Astrocyte (in vitro differentiated cells and primary cell): ENCODE measurements around the gene ACHE. TPM values are rescaled to one million over a fixed set of nuclear protein-coding genes. Genes with fewer than 3 reads are reported as not detected.
A peak's percentile ranks its signal among the peaks of the same experiment; 100 is the strongest.

Experiments
- DNase-seq: peaks from one replicate; pipeline ENCODE4 v3.0.0-alpha.2; 2010; ENCODE audit warnings: low read depth
- FAIRE-seq: peaks from 2 replicates; lab custom pipeline; 2011; peaks lifted over from hg19 to GRCh38; lab: Jason Lieb, UNC
- H2AFZ ChIP-seq: 2 replicates; pipeline ENCODE4 v1.6.0; 2012; ENCODE audit warnings: low read depth, low read length, inconsistent platforms
- H3K27ac ChIP-seq: 2 replicates; pipeline ENCODE4 v1.5.1; 2011; ENCODE audit warnings: low read depth, low read length, inconsistent platforms
- H3K27me3 ChIP-seq: 2 replicates; pipeline ENCODE4 v1.6.0; 2011; ENCODE audit warnings: low read length, inconsistent platforms; ENCODE audit not compliant: insufficient read depth
- H3K36me3 ChIP-seq: 2 replicates; pipeline ENCODE4 v1.5.1; 2011; ENCODE audit warnings: low read length, inconsistent platforms; ENCODE audit not compliant: insufficient read depth
- H3K4me1 ChIP-seq: 2 replicates; pipeline ENCODE4 v1.5.1; 2011; ENCODE audit warnings: low read length, inconsistent platforms; ENCODE audit not compliant: insufficient read depth
- H3K4me2 ChIP-seq: 2 replicates; pipeline ENCODE4 v1.6.0; 2012; ENCODE audit warnings: low read length, inconsistent platforms
- H3K4me3 ChIP-seq: 2 replicates; pipeline ENCODE4 v1.5.1; 2011; ENCODE audit warnings: low read depth, mild to moderate bottlenecking, low read length, inconsistent platforms; ENCODE audit not compliant: insufficient read depth
- H3K79me2 ChIP-seq: 2 replicates; pipeline ENCODE4 v1.6.0; 2012; ENCODE audit warnings: mild to moderate bottlenecking, low read length, inconsistent platforms; ENCODE audit not compliant: insufficient read depth
- H3K9ac ChIP-seq: 2 replicates; pipeline ENCODE4 v1.6.0; 2012; ENCODE audit warnings: mild to moderate bottlenecking, low read length, inconsistent platforms
- H3K9me3 ChIP-seq: 2 replicates; pipeline ENCODE4 v1.5.1; 2012; ENCODE audit warnings: low read depth, mild to moderate bottlenecking, low read length, inconsistent platforms; ENCODE audit not compliant: insufficient read depth
- H4K20me1 ChIP-seq: 2 replicates; pipeline ENCODE4 v1.6.0; 2012; ENCODE audit warnings: low read length, inconsistent platforms; ENCODE audit not compliant: insufficient read depth
- H3K27ac Mint-ChIP-seq: one replicate; pipeline ENCODE4 v1.8.0; 2021; ENCODE audit warnings: mild to moderate bottlenecking, mixed read lengths; ENCODE audit not compliant: unreplicated experiment
- H3K27me3 Mint-ChIP-seq: one replicate; pipeline ENCODE4 v1.8.0; 2021; ENCODE audit warnings: low read depth, mixed read lengths; ENCODE audit not compliant: unreplicated experiment
- H3K36me3 Mint-ChIP-seq: one replicate; pipeline ENCODE4 v1.8.0; 2021; ENCODE audit warnings: low read depth, mixed read lengths; ENCODE audit not compliant: unreplicated experiment
- H3K4me1 Mint-ChIP-seq: one replicate; pipeline ENCODE4 v1.8.0; 2021; ENCODE audit warnings: low read depth, mixed read lengths; ENCODE audit not compliant: unreplicated experiment
- H3K4me3 Mint-ChIP-seq: one replicate; pipeline ENCODE4 v1.8.0; 2021; ENCODE audit warnings: mild to moderate bottlenecking, moderate library complexity, mixed read lengths; ENCODE audit not compliant: unreplicated experiment
- H3K9me3 Mint-ChIP-seq: one replicate; pipeline ENCODE4 v1.8.0; 2021; ENCODE audit warnings: mild to moderate bottlenecking, mixed read lengths; ENCODE audit not compliant: unreplicated experiment
- EZH2 ChIP-seq: IDR thresholded peaks from 2 replicates; pipeline ENCODE4 v1.6.1; 2012; ENCODE audit warnings: mild to moderate bottlenecking, low read length, inconsistent platforms; ENCODE audit not compliant: insufficient read depth
- total RNA-seq: library from RNA; stranded (reverse); gene quantifications from 2 replicates; pipeline ENCODE4 v1.2.1, GENCODE V29; 2021
- TF ChIP-seq, protein P1 (sequence below): IDR thresholded peaks from 2 replicates; pipeline ENCODE4 v1.5.1; 2011; ENCODE audit warnings: low read depth, mild to moderate bottlenecking, inconsistent platforms, low read length, moderate library complexity; ENCODE audit not compliant: insufficient read depth

The ACHE gene
- total RNA-seq, 1 donor from 2014 or later = 18.9 TPM

DNA sequence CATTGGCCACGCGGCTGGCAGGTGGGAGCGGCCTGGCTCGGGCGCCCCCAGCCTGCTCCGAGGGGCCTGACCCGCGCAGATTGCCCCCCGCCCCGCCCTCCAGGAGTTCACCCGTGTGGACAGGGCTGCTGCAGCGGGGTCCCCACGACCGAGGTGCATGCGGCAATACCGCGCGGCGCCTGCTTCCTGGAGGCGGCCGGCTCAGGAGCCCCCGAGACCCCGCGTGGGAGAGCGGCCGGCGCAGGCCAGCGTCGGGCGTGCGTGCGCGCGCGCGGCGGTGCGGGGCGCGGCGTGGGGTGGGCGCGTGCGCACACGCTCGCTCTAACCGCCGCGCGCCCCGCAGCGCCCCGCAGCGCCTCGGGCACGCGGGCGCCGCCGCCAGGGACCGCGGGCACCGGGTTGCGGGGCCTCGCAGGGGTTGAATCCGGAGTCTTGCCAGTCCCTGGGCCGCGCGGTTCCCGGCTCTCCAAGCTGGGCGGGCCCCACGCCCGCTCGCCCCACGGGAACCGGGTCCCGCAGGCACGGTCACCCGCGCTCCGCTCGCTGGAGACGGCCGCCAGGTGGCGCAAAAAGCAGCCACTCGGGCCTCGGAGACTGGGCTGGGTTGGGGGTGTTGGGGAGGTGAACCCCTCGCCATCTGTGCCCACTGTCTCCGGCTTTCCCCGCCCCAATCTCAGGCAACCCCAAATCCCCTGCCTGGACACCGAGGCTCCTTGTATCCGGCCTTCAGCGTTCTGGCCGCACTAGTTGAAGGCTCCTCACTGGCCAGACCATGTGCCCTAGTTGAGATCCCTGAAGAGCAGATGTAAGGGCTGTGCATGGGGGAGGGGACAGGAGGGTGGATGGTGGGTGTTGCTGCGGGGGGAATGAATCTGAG, 1.3 kb upstream of the ACHE start:
- no peak for DNase-seq
- Histone ChIP-seq H3K79me2 (no peaks in the 10 kb centered on the region), H3K9ac (no peak overlapping the region), H3K27ac (no peak overlapping the region), H3K36me3 (no peaks in the 10 kb centered on the region), H3K9me3 (no peaks in the 10 kb centered on the region), H3K4me1 (peaks cover 8% of the 10 kb centered on the region), H3K4me3 (no peak overlapping the region), H4K20me1 (no peaks in the 10 kb centered on the region), H2AFZ (peak overlapping the region; percentile 41), H3K4me2 (peak overlapping the region; percentile 70), H3K27me3 (peaks cover 10% of the 10 kb centered on the region)
- Mint-ChIP-seq H3K4me3 (peak overlapping the region; percentile 88), H3K9me3 (peaks cover 2% of the 10 kb centered on the region), H3K4me1 (peaks cover 6% of the 10 kb centered on the region), H3K27me3 (peaks cover 27% of the 10 kb centered on the region), H3K27ac (no peak overlapping the region), H3K36me3 (no peaks in the 10 kb centered on the region)
- no peak for FAIRE-seq
- TF ChIP-seq, protein P1, sequence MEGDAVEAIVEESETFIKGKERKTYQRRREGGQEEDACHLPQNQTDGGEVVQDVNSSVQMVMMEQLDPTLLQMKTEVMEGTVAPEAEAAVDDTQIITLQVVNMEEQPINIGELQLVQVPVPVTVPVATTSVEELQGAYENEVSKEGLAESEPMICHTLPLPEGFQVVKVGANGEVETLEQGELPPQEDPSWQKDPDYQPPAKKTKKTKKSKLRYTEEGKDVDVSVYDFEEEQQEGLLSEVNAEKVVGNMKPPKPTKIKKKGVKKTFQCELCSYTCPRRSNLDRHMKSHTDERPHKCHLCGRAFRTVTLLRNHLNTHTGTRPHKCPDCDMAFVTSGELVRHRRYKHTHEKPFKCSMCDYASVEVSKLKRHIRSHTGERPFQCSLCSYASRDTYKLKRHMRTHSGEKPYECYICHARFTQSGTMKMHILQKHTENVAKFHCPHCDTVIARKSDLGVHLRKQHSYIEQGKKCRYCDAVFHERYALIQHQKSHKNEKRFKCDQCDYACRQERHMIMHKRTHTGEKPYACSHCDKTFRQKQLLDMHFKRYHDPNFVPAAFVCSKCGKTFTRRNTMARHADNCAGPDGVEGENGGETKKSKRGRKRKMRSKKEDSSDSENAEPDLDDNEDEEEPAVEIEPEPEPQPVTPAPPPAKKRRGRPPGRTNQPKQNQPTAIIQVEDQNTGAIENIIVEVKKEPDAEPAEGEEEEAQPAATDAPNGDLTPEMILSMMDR = peak; percentile 43
- no peak for TF ChIP-seq EZH2

DNA sequence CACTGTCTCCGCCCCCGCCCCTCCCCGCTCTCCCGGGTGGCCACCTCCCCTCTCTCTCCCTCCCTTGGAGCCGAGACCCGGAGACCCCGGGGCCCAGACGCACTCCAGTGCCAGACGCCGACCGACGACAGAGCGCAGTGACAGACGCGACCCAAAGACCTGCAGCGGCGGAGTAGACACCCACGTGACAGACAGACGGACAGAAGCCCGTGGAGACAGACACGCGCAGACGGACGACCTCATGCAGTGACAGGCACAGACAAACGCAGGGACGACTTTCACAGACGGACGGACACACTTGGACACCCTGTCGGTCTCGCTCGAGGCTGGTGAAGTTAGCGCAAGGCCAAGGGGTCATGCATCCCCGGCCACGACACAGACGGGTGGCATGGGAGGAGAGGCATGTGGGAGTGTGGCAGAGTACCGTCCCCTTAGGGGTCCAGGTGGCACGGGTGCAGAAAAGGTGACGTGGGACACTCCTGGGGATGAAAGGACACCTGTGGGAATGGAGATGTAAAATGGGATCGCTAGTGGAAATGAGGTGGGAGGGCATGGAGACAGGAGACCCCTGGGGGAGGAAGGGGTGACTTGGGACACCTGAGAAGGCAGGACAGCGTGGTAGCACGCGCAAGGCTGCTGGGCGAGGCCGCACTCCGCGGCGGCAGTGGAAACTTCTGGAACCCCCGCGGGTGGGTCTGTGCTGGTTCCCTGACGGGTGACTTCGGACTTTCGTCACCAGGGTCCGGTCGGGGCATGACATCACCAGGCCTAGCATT, 456 bp upstream of the ACHE start:
- FAIRE-seq (no peak), DNase-seq (no peak)
- H3K9ac ChIP-seq = no peak overlapping the region
- Mint-ChIP-seq H3K4me1 (peaks cover 12% of the 10 kb centered on the region), H3K4me3 (peak overlapping the region; percentile 88), H3K36me3 (no peaks in the 10 kb centered on the region), H3K9me3 (peaks cover 2% of the 10 kb centered on the region), H3K27me3 (peaks cover 27% of the 10 kb centered on the region), H3K27ac (peak overlapping the region; percentile 86)
- H3K4me3 ChIP-seq = peak overlapping the region; percentile 29
- no peak overlapping the region for H3K27ac ChIP-seq
- peaks cover 16% of the 10 kb centered on the region for H3K4me1 ChIP-seq
- no peaks in the 10 kb centered on the region for H4K20me1 ChIP-seq
- no peaks in the 10 kb centered on the region for H3K36me3 ChIP-seq
- H3K4me2 ChIP-seq = peak overlapping the region; percentile 70
- no peaks in the 10 kb centered on the region for H3K9me3 ChIP-seq
- TF ChIP-seq, protein P1 = no peak
- TF ChIP-seq EZH2 = peak; percentile 97
- H2AFZ ChIP-seq = no peak overlapping the region
- no peaks in the 10 kb centered on the region for H3K79me2 ChIP-seq
- peaks cover 10% of the 10 kb centered on the region for H3K27me3 ChIP-seq
